Central memory CD4-positive, alpha-beta T cell (primary cell): ENCODE results near the gene RAI1.
A peak's percentile ranks its signal among the peaks of the same experiment; 100 is the strongest.

Source experiments
- DNase-seq: peaks from one replicate; pipeline ENCODE4 v3.0.0; 2022

The RAI1 gene

DNA sequence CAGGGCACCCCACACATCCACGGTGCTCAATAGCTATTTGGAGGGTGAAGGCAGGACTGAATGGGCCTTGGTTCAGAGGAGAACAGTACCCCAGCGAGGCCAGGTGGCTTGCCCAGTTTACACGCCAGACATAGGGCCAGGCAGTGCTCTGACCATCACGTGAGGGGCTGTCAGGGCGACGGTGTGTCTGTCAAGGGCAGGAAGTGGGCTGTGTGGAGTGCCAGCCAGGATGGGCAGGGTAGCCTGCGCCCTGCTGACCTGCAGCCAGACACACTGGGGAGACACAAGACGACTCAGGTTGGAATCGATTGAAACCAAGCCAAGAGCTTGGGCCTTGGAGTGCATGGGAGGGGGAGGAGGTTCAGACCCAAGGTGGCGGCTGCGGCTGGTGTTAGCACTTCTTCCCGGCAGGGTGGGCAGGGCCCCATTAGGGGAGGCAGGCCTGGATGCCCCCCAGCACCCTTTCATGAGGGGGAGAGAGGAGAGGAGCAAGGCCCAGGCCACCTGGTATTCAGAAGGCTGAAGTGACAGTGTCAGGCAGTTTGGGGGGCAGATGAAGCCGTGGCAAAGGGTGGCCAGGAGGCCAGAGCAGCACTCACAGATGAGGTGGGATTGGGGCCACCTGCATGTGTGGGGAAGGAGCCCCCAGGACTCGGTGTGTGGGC lies 87.3 kb downstream of the RAI1 start:
- no peak for DNase-seq

DNA sequence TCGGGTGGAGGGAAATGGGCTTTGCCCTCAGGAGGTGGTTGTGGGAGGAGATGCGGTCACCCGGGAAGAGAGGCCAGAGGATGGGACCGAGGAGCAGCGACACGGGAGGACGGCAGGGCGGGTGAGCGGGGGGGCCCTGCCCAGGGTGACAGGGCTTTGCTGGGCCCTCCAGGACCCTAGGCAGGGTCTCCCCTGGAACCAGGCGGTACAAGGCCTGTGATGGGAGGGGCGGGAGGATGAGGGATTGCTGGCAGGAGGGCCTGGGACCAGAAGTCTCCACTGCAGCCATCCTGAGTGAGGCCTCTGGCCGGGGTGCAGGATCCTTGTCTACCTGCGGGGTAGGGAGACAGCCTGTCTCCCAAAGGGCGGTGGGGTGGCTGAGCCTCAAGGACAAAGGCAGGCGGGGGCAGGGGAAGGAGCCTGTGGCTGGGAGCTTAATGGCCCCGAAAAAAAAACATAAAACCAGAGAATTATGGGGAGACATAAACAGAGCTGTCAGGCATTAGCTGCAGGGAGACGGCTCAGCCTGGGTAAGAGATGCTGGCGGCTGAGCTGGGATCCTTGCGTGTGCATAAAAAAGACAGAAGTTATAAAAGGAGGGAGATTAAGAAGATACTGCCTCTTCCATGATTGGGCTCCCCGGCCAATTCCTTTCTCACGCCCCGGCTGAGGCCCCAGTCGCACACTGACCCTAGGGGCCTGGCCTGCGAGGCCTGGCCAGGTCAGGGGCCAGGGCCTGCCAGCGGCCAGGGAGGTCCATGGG lies 88.8 kb downstream of the RAI1 start:
- DNase-seq = no peak

DNA sequence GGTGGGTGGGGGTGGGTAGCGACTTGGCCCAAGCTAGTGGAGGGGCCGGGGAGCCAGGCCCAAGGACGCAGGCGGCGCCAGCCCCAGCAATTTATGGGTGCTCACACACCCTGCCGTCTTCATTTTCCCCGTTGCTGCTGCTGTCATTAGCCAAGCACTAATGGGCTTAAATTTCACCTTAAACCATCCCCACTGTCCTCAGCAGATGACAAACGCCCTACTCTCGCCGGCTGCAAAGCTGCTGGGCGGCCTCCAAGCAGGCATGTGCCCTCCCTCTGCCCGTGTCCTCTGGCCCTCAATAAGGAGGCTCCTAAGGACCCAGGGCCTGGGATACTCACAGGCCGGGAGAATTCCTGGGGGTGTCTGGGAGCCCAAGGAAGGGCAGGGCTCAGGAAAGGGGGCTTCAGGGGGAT lies 89.4 kb downstream of the RAI1 start:
- DNase-seq = no peak

DNA sequence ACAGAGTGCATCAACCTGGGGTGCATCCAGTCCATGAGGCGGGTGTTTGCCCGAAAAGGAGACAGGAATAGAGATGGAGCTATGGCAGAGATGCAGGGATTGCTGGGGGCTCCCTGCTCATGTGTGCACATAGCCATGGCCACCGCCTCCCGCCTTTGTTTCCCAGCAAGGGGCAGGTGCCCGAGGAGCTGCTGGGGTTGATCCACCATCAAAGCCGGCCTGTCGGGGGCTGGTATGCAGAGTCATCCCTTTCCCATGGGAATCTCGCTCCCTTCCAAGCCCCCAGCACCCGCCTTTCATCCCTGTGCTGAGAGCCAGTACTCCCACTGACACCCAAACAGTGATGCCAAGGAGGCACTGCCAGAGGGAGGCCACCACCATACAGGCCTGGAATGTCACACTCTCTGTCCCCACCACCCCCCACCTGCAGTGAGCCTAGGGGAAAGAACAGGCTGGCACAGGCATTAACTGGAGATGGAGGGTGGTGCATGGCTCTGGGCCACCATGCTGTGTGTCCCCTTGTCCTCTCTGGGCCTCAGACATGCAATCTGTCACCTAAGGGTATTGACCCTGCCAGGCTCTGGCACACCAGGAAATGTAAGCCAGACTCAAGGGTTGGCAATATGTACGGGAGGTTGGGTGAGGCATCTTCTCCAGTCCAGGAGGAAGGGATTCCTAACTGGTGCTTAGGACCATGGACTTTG lies 90.4 kb downstream of the RAI1 start:
- no peak for DNase-seq

DNA sequence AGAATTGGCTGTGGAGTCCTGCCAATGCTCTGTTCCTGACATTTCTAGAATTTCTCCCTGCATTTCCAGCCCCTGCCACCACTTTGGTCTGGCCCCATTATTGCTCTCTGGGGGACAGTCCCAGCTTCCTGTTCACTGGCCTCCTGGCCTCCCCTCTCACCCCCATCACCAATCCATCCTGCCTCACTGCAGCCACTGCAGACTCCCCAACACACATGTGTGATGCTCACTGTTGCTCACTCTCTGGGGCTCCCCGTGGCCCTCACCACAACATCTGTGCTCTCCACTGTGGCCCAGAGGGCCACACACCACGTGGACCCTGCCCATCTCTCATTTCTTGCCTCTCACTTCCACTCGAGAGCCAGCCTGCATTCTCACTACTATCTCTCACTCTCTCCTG lies 91.0 kb downstream of the RAI1 start:
- no peak for DNase-seq

DNA sequence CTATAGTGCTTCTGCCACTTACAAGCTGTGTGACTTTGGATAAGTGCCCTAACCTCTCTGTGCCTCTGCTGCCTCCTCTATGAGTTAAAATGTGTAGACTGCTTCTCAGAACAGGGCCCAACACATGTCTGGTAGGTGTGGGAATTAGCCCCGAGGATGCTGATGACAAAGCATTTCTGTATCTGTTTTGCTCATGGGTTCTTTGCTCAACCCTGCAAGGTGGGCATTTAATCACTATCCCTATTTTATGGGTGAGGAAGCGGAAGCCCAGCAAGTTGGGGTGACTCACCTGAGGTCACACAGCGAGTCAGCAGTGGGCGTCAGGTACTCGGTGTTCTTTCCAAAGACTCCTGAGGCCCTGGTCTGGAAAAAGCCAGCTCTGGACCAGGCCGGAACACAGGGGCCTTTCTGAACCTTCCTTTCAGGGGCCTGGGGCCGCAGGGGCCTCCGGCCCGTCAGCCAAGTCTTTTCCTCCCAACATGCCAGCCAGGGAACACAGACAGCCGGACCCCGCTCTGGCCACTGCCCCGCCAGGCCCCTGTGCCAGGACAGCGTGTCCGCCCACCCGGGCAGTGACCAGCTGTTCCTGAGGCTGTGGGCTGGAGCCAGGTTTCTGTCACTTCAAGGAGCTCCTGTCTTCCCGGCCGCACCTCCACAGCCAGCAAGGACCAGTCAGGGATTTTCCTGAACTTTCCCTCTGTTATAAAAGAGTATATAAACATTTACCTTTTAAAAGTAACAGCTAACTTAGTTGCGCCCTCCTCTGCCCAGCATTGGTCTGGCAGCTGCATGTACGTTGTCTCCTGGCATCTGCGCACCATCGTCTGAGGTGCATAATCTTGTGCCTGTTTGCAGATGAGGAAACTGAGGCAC lies 93.0 kb downstream of the RAI1 start:
- no peak for DNase-seq

DNA sequence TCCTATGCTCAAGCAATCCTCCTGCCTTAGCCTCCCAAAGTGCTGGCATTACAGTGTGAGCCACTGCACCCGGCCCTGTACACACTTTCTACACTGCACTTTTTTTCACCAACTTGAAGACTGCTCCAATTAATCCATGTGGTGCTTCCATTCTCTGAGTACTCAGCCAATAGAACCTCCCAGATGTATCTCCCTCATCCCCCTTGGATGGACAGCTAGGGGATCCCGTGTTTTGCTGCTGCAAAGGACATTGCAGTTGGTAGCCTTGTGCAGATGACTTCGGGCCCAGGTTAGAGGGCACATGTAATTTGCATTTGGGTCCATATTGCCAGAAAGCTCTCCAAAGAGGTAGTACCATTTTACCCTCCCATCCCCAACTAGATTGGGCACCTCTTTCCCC lies 95.6 kb downstream of the RAI1 start:
- DNase-seq = no peak

DNA sequence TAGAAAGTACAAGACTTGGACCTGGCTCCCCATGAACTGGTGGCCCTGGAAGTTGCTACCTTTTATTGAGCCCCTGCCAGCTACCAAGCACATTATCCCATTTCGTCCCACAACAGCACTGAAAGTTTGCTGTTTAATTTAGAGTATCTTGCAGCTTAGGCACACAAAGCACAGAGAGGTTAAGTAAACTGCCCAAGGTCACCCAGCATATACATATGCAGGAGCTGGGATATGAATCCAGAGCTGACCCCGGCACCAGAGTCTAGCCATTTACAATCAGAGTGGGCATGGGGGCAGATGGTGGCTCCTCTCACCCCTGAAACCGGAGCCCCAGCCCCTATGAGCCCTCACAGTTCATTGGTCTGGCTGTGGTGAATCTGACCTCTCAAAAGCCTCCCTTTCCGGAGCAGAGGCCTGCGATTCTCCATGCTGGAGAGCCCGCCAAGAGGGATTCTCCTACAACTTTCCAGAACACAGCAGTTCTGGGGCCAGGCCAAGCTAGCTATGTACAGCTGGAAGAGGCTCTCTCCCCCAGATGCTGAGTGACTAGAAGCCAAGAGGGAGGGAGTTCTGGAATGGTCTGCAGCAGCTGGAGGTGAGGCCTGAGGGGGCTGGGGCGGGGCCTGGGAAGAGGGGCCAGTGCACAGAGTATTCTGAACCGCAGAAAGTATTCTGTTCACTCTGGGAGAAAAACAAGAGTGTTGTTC lies 97.2 kb downstream of the RAI1 start:
- DNase-seq = no peak

DNA sequence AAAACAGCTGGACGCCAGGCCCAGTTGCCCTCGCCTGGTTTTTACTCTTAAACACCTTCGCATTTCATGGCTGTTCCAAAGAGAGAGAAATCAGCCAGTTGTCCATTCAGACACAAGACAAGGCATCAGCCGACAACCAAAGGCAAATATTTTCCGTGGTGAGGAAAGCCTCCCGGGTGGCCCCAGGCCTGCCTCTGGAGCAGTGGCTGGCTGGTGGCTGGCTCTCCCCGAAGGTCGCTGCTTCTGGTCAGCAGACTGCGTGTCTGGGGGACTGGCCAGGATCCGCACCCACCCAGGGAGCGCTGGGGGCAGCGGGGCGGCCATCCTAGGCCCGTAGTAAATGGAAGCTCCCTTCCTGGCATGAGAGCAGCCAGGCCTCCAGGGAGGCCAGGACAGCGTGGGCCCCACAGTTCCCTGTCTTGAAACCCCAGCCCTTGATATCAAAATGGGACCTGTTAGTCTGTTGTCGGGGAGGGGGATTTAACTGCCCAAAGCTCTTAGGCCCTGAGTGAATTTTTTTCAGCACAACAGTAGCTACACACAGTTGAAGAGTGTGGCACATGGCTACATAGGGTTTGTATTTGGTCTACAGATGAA lies 97.9 kb downstream of the RAI1 start:
- DNase-seq = no peak

DNA sequence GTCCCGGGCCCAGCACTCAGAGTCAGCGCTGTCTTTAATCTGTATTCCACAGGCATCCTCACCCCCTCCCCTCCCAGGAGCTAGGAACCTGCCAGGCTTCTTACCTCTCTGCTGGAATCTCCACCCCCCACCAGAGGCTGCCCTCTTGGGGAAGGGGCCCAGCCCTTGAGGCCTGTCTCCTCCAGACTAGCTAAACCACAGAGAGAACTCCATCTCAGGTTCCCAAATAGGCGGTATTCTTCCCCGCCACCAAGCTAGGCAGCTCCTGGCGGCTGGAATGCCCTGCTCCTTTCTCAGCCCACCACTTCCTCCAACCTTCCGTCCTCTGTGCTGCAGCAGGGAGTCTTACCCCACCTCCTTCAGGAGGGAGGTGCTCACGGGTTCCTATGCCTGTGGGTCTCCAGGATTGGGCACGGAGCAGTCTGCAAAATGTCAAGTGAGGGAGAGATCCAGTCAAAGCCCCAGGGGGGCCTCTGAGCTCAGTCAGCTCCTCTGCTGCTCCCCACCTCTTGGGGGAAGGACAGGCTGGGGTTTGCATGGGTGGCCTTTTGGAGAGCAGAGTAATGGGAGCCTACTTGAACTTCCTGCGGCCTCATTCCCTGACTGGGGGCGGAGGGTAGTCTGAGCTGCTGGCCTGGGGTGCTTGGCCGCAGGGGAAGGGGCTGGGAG lies 99.8 kb downstream of the RAI1 start:
- no peak for DNase-seq

DNA sequence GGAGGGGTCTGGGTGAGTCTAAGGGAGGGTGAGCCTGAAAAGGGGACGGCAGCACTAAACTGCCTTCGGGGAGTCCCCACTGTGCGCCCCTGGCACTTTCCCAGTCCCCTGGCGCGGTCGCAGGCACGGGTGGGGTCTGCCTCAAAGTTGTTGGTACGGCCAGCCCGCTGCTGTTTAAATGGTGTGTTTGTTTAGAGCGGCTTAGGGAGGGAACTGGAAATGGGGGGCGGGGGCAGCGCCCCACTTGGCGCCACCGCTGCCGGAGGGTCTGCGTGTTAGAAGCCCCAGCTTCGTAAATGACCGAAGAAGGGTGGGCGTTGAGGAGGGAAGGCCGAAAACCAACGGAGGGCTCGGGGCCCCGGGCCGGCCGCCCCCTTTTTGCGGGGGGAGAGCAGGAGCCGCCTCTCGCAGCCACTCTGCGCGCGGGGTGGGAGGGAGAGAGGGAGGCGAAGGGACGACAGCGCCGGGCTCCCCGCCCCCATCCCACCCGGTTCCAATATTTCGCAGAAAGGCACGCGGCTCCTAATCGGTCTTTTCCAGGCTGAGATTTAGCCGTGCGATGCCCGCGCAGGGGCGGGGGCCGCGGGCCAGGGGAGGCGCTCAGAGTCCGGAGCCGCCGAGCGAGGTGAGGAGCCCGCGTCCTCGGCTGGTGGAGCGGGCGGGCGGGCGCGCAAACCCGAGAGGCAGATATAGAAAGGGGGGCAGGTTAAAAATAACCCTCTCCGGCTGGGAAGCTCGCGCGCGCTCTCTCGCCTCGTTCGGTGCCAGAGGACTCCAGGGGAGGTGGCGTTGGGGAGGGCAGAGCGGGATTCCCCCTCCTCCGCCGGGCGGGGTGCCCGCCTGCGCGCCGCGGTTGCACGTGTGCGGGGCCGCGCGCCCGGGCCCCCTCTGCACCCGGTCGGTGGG lies 100.6 kb downstream of the RAI1 start:
- peak; percentile 27 for DNase-seq

DNA sequence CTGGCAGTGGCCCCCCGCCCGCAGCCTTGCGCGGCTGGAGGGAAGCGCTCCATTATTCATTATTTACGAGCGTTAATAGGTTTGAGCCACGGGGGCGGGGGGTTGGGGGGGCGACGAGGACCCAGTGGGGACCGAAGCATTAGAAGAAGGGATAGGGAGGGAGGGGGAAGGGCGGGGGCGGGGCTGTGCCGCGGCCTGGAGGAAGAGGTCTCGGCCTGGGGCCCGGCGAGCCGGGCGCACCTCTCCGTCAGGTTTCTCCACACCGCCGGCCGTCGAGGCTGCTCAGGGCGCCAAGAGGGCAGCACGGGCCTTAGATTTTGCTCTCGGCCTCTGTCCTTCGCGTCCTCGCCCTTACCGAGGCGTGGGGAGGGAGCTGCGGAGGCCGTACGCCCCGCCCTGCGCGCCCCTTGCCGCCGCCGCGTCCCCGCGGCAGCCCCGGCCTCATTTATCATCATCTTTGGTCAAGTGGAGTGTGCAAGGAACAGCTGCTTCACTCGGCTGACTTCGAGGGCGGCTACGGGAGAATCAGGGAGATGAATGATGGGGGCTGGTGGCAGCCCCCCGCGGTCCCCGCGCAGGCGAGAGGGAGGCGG lies 101.4 kb downstream of the RAI1 start:
- no peak for DNase-seq

DNA sequence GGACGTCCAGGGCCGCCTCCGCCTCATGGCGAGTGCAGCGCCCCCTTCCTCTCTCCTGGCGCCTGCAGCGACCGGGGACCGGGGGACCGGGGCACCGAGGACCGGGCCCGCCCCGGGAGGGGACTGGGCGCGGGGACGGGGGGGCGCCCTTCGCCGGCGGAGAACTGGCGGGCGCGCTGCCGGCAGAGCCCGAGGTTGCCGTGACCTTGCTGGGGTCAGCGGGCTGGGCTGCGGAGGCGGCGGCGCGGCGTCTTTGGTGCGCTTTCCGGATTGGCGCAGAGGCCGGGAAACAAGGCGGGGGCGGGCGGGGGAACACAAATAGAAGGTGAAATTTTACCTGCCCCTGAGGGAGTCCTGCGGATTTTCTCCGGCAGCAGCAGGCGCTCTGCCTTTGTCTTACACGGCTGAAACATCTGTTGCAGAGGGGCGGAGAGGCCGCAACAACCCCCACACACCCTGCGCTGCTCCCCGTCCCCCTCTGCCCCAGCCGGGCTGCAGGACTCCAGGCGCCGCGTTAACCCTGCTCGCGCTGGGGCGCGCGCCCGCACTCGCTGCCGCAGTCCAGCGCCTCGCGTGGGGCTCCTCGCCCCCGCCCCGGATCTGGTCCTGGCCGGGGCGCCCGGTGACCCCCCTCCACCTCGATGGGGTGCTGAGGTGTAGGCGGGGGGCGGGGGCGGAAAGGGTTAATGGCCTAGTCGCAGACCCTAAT lies 102.0 kb downstream of the RAI1 start:
- DNase-seq = peak; percentile 55

DNA sequence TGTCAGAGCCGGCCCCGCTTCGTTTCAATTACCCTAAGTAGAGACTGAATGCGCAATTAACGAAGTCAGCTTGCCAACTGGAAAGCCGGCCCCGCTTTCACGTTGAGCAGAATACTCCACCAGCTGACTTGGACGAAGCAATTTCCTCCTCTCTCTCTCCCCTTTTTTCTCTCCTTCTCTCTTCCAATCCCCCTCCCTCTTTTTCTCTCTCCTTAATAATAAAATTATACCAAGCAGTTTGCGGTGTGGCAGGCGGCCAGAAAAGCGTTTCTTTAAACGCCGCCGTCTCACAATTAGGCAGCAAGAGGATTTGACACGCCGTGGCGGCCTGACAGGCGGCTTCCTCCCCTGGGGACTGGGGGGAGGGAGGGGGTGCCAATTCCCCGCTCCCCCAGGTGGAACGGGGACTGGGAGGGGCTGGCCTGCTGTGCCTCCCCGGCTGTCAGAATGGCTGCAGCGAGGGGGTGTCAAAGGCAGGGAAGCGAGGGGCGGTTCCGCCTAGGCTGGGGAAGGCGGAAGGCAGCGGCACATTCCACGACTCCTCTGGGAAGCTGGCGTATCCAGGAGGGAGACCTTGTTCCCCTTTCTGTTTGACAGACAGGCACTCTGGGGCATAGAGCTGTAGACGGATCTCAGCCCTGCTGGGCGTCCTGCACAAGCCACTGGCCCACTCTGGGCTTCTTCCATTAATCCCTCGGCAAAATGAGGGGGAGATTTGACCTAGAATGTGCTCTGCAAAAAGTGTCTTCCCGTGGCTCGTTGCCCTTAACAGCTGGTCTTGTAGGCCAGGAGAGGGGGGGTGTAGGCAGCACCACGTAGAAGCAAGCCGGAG lies 102.8 kb downstream of the RAI1 start:
- DNase-seq = no peak

DNA sequence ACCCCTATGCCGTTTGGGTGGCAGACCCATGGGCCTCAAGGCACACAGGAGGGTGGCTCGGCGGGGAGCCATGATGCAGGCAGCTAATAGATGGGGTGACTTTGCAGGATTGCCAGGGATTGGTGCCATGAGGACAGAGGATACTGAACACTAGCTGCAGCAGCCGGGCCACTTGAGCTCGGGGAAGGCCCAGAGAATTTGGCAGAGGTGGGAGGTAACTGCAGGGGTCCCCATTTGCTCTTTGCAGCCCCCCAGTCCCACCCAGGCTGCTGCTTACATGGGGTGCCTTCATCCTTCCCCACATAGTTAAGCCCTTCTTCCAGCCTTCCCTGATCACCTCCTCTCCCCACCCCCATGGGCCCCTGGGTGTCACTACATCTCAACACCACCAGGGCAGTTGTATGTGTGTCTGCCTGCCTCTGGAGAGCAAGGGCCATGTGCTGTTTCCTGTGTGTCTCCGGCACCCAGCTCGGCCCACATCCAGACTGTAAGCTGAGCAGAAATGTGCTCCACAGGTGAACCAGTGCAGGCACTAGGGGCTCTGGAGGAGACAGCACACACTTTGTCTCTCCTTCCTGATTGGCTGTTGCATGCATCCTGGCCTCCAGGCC lies 103.5 kb downstream of the RAI1 start:
- DNase-seq = no peak

DNA sequence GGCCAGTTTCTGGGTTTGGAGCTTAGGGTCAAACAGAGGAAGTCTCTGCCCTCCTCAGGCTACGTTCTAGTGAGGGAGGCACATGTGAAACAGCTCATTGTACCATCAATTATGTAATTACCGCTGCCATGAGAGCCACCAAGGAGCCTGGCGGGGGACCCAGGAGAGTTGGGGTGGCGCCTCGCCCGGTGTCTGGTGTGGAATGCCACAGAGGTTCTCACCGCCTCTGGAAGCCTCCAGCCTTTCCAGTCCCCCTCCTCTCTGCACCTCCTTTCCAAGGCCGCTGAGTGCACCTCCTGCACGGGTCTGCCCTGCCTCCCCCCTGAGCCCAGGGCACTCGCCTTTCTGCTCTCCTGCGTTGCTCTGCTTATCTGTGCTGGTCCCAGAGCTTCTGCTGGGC lies 104.1 kb downstream of the RAI1 start:
- no peak for DNase-seq

DNA sequence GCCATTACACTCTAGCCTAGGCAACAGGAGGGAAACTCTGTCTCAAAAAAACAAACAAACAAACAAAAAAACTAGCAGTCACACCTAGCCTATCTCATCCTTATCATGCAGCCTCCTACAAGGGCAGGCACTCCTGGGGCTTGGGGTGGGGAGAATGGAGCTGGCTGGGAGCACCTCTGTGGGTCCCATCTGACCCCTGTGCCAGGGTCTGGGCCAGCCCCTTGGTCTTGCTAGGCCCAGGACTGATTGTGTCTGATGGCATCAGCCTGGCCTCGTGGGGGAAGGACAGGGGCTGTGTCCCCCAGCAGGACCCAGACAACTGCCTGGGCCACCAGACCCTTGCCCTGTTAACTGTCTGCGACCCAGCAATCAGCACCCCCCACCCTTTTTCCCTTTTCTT lies 105.7 kb downstream of the RAI1 start:
- DNase-seq = no peak

DNA sequence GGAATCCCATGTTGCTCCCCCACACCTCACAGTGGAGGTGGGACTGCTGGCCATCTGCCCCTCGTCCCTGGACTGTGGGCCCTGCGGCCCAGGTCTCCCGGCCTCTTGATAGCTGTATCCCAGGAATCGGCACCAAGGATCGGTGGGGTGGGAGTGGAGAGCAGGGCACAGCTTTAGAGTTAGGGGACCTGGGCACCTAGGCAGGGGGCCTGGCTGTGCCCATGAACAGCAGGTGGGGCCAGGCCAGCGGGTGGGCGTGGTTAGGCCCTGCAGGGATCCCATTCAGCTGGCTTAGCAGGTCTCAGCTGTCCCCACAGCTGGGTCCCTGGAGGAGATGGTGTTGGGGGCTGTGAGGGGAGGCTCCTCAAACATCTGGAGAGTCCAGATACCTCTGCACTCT lies 106.3 kb downstream of the RAI1 start:
- DNase-seq = no peak
